Lower lobe of right lung (tissue), 2 donors: ENCODE results near the gene GPC6. TPM values are rescaled to one million over a fixed set of nuclear protein-coding genes. Genes with fewer than 3 reads are reported as not detected.

Experiments used
- ATAC-seq, 2 donors: fragments of 200-7000 bp; cut with Tn5 transposase; one replicate each; pipeline ENCODE4 v1.9.1; 2020 to 2022; ENCODE audit warnings: mild to moderate bottlenecking in 2 of 2, moderate library complexity in 2 of 2
- DNase-seq: peaks from one replicate; pipeline ENCODE4 v3.0.0-alpha.2; 2020
- H3K27ac ChIP-seq: fragments of 200-600 bp; one replicate; pipeline ENCODE4 v1.8.0; 2022
- H3K27me3 ChIP-seq: fragments of 200-600 bp; one replicate; pipeline ENCODE4 v1.8.0; 2022; ENCODE audit warnings: low read depth
- H3K36me3 ChIP-seq: fragments of 200-600 bp; one replicate; pipeline ENCODE4 v1.8.0; 2022; ENCODE audit warnings: mild to moderate bottlenecking
- H3K4me1 ChIP-seq: fragments of 200-600 bp; one replicate; pipeline ENCODE4 v1.8.0; 2022
- H3K4me3 ChIP-seq: fragments of 200-600 bp; one replicate; pipeline ENCODE4 v1.8.0; 2022; ENCODE audit warnings: mild to moderate bottlenecking
- H3K9me3 ChIP-seq: fragments of 200-600 bp; one replicate; pipeline ENCODE4 v1.8.0; 2022
- CTCF ChIP-seq: fragments of 200-600 bp; IDR thresholded peaks from one replicate; pipeline ENCODE4 v1.8.0; 2022; ENCODE audit warnings: antibody characterized with exemption, mild to moderate bottlenecking
- intact Hi-C: fragments of 100-400 bp; cut with DNase I; formaldehyde crosslinking; loops from one replicate; pipeline ENCODE4 v1.11.0; 2022
- total RNA-seq: library from RNA; stranded (reverse); fragmentation: NEBNext Ultra II Directional; extraction: Animal tissue kit (Norgen Biotek cat#: 25700); gene quantifications from one replicate; pipeline ENCODE4 v1.2.1, GENCODE V29; 2021
- donor health status: DM: no; HTN: yes; CAD: no; lungs with severe emphysema.

Gene GPC6
- total RNA-seq, 1 donor from 2014 or later, result 5.5 TPM

DNA sequence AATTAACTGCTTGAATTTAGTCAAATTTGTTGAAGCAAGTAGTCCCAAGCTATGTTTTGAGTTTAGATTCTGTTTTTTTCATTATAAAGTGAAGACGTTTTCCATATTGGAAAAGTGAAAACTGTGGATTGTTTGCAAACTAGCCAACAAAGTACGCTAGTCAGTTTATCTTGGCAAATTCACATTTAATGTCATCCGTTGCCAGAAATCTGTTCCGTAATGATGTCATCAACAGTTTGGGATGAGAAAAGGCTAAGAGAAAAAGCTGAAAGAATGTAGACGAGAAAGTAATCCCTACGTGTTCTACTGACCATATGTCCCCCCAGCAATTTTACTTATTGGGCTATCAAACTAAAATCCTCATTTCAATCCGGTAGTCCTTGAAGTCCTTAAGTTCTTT, 419.6 kb downstream of the GPC6 start:
- no peaks in the 10 kb centered on the region for H3K4me1 ChIP-seq
- H3K36me3 ChIP-seq, result no peaks in the 10 kb centered on the region
- DNase-seq, result no peak
- H3K4me3 ChIP-seq, result no peak overlapping the region
- no peaks in the 10 kb centered on the region for H3K27me3 ChIP-seq
- intact Hi-C loops, result no loop called here
- H3K9me3 ChIP-seq, result no peaks in the 10 kb centered on the region
- no peak for TF ChIP-seq CTCF
- H3K27ac ChIP-seq, result no peak overlapping the region
- ATAC-seq, result no peak

- DNase-seq, result no peak
- Histone ChIP-seq H3K27ac (no peak overlapping the region), H3K4me1 (no peaks in the 10 kb centered on the region), H3K27me3 (no peaks in the 10 kb centered on the region), H3K9me3 (no peaks in the 10 kb centered on the region), H3K36me3 (no peaks in the 10 kb centered on the region), H3K4me3 (no peak overlapping the region)
- no peak for ATAC-seq
- intact Hi-C loops, result no loop called here
- TF ChIP-seq CTCF, result no peak
Measured at GRCh38 chr13:93649496-93649895, 422.9 kb downstream of the GPC6 start.

GRCh38 chr13:93653776-93654175, 427.2 kb downstream of the GPC6 start:
- H3K27ac ChIP-seq, result no peak overlapping the region
- TF ChIP-seq CTCF, result no peak
- no peaks in the 10 kb centered on the region for H3K4me1 ChIP-seq
- no peaks in the 10 kb centered on the region for H3K27me3 ChIP-seq
- DNase-seq (no peak), ATAC-seq (no peak)
- no peaks in the 10 kb centered on the region for H3K36me3 ChIP-seq
- intact Hi-C loops, result no loop called here
- no peak overlapping the region for H3K4me3 ChIP-seq
- H3K9me3 ChIP-seq, result peaks cover 7% of the 10 kb centered on the region

DNA sequence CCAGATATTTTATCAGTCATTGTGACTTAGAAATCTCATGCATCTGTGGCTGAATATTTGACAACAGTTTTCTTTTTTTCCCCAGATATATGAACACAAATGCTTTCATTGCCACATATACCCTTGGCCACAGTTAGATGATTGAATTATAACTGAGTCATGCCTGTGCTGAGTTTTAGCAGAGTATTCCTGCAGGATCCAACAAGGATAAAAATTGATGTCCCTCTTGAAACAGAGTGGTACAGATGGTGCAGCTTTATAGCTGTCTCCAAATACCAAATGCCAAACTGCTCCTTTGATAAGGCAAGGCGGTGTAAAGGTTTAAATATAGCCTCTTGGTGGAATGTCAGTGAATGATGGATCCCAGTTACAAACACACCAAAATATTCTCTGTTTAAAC, 428.5 kb downstream of the GPC6 start:
- intact Hi-C loops, result no loop called here
- H3K27ac ChIP-seq, result no peak overlapping the region
- no peaks in the 10 kb centered on the region for H3K36me3 ChIP-seq
- DNase-seq, result no peak
- TF ChIP-seq CTCF, result no peak
- no peaks in the 10 kb centered on the region for H3K27me3 ChIP-seq
- no peaks in the 10 kb centered on the region for H3K4me1 ChIP-seq
- ATAC-seq, result no peak
- H3K4me3 ChIP-seq, result no peak overlapping the region
- H3K9me3 ChIP-seq, result peaks cover 7% of the 10 kb centered on the region

DNA sequence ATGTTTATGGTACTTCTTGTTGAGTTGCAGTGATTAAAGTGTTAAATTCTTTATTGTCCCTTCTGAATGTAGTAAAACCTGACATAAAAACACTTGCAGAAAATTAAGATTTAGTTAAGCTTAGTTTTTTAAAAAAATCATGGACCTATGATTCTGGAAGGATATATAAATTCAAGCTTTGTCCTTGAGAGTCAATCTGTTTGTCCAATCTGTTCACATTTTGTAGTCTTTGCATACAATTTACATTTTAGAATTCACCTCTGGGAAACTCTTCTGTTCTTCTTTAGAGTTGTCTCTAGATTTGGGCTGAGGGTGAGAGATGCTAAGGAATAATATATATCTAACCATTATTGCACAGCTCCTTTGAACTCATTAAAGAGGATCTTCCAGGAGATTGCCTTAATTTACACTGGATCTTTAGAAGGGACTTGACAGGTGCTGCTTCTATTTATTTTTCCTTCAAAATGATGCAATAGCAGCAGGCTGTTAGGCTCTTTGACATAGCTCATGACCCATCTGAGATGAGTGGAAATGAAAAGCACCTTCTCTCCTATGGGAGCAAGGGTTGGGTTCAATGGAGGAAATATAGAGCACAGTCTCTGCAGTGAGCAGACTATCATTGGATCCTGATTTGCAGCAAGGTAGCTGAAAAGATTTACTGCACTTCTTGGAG, 433.9 kb downstream of the GPC6 start:
- peaks cover 7% of the 10 kb centered on the region for H3K9me3 ChIP-seq
- H3K27ac ChIP-seq, result no peak overlapping the region
- no peaks in the 10 kb centered on the region for H3K4me1 ChIP-seq
- no peaks in the 10 kb centered on the region for H3K36me3 ChIP-seq
- DNase-seq (no peak), ATAC-seq (no peak)
- no peak overlapping the region for H3K4me3 ChIP-seq
- no peaks in the 10 kb centered on the region for H3K27me3 ChIP-seq
- intact Hi-C loops, result no loop called here
- no peak for TF ChIP-seq CTCF

DNA sequence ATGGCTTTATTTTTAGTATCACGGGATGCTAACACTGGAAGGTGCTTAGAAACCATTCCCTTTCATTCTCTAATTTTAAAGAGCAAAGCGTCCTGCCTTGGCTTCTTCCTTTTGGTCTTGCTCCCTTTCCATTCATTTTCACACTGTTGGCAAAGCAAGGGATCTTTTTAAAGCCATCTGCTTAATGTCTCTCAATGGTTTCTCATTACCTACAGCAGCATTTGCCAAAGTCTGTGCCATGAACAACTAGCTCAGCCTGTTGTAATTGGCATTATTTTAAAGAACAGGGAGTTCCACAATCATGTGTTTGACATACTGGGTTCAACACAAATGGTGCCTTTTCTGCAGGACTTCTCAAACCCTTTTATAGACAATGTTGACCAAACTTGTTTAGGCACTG, 444.3 kb downstream of the GPC6 start:
- no peaks in the 10 kb centered on the region for H3K27me3 ChIP-seq
- no peak overlapping the region for H3K4me3 ChIP-seq
- intact Hi-C loops, result no loop called here
- TF ChIP-seq CTCF, result no peak
- H3K36me3 ChIP-seq, result no peaks in the 10 kb centered on the region
- H3K9me3 ChIP-seq, result no peaks in the 10 kb centered on the region
- no peak overlapping the region for H3K27ac ChIP-seq
- no peak for ATAC-seq
- DNase-seq, result no peak
- H3K4me1 ChIP-seq, result no peaks in the 10 kb centered on the region
